ENCODE results near the gene LRRC18.

Gene LRRC18

DNA sequence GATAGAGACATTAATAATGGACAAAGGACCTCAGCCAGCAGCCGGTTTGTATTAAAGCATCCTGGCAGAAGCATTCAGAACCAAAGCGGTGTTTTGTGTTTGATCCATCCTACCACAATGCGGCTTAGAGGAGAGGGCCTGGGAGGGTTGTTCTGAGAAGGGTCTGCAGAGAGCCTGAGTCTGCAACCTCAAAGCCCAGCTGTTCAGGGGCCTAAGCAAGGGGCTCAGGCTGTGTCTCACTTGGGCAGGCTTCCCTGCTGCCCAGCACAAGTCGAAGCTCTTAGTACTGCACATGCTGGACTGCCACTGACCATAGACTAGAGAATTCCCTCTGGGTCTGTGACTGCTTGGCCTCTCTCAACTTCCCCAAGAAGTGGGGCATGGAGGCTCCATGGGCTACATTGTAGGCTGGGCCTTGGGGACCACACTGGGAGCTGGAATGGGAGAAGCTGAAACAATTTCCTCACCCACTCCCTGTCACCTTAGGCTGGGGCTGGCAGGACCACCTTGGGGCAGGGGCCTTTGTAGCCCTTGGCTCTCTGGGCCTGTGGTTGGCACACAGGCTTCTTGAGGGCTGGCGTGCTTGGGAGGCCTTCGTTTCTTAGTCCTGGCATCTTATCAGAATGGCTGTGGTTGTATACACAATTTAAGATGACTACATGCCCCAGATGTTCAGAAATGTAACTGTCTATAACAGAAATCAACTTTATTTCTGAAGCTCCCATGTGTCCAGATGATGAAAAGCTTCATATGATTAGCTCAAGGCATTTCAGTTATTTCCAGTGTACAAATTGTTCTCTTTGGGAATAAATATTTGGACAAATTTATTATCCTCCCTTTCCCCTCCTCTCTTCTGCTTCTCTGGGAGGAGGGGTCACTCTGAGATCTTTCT lies 44.5 kb downstream of the LRRC18 start:
- DNase-seq (ENCODE audit: low spot score in 2 of 2): no peak
- Histone ChIP-seq H3K4me3 (no peak overlapping the region), H3K27me3 (ENCODE audit: low read depth) (no peaks in the 10 kb centered on the region), H3K9me3 (no peaks in the 10 kb centered on the region), H3K36me3 (replicated peaks) (no peaks in the 10 kb centered on the region), H3K4me1 (no peaks in the 10 kb centered on the region)
- in situ Hi-C loops (cut with MboI; ENCODE audit: low sequenced_read_pairs): no loop called here

DNA sequence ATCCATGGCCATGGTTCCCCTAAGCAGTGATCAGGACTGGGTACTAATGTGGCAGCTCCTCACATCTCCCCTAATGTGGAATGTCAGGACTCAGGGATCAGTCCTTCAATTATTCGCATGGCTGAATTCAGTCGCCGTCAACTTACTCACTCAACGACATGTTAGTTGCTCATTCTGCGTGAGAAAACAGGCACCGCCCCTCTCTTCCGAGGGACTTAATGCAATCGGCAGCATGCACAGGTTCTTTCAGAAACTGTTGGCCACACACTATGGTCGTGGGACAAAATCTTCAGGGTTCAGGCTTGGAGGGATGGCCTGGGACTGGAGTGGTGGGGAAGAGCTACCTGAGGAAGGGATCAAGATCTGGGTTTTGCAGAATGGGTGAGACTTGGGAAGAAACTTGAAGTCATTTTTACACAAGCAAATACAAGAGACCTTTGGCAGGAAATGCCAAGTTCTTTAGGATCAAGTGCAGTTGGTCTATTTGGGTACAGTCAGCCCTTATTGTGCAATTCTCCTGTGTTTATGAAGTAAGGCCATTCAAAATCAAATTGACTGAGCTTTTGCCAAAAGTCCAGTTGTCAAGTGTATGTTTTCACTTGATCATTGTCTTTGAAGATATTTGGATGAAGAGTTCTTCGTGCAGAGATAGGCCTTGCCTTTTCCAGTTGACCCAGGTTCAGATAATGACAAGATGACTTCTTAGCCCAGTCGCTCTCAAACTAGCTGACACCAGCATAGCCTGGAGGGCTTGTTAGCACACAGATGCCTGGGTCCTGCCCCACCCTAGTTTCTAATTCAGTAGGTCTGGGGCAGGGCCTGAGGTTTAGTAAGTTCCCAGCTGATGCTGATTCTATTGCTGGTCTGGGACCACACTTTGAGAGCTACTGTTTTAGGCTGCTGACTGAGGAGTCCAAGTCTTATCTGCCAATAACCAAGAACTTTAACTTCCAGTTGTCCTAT lies 48.5 kb downstream of the LRRC18 start:
- no peaks in the 10 kb centered on the region for H3K36me3 ChIP-seq (replicated peaks)

DNA sequence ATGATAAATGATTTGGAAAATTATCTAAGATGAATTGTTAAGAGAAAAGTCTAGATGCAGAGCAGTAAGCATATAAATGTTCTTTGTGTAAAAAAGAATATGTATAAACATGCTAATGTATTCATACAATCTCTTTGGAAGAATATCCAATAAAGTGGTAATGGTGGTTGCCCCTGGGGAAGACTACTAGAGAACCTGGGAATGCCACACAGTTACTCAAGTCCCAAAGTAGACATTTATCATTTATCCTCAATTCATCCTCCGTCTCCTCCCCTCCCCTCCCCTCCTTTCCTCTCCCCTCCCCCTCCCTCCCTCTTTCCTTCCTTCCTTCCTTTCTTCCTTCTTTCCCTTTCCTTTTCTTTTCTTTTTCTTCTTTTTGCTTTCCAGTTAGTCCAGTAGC lies 51.7 kb downstream of the LRRC18 start:
- Histone ChIP-seq H3K4me1 (no peaks in the 10 kb centered on the region), H3K4me3 (no peak overlapping the region), H3K36me3 (replicated peaks) (no peaks in the 10 kb centered on the region), H3K27me3 (ENCODE audit: low read depth) (no peaks in the 10 kb centered on the region), H3K9me3 (no peaks in the 10 kb centered on the region)
- no peak for DNase-seq (ENCODE audit: low spot score in 2 of 2)
- in situ Hi-C loops (cut with MboI; ENCODE audit: low sequenced_read_pairs): no loop called here

More for the DNA sequence above, 48.5 kb downstream of the LRRC18 start:
- H3K4me1 ChIP-seq: no peaks in the 10 kb centered on the region
- H3K4me3 ChIP-seq: no peak overlapping the region
- H3K27me3 ChIP-seq (ENCODE audit: low read depth): no peaks in the 10 kb centered on the region
- no peaks in the 10 kb centered on the region for H3K9me3 ChIP-seq
- in situ Hi-C loops (cut with MboI; ENCODE audit: low sequenced_read_pairs): no loop called here
- DNase-seq (ENCODE audit: low spot score in 2 of 2): no peak

DNA sequence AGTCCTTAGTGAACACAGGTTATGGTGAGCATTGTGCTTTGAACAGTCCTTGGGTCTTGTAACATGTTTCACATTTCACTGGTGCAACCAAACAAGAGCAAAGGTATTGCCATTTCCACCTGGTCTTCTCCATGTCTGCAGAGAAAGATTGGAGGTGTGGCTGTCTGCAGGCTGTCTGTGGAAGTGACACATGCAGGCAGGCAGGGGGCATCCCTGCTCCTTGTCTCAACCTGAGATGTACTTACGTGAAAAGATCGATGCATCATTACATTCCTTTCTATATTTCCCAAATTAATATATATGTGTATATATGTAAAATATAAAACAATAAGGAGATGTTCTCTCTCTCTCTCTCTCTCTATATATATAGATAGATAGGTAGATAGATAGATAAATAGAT lies 54.3 kb downstream of the LRRC18 start:
- in situ Hi-C loops (cut with MboI; ENCODE audit: low sequenced_read_pairs): no loop called here
- Histone ChIP-seq H3K36me3 (replicated peaks) (no peaks in the 10 kb centered on the region), H3K27me3 (ENCODE audit: low read depth) (no peaks in the 10 kb centered on the region), H3K9me3 (no peaks in the 10 kb centered on the region), H3K4me1 (no peaks in the 10 kb centered on the region), H3K4me3 (no peak overlapping the region)
- no peak for DNase-seq (ENCODE audit: low spot score in 2 of 2)

DNA sequence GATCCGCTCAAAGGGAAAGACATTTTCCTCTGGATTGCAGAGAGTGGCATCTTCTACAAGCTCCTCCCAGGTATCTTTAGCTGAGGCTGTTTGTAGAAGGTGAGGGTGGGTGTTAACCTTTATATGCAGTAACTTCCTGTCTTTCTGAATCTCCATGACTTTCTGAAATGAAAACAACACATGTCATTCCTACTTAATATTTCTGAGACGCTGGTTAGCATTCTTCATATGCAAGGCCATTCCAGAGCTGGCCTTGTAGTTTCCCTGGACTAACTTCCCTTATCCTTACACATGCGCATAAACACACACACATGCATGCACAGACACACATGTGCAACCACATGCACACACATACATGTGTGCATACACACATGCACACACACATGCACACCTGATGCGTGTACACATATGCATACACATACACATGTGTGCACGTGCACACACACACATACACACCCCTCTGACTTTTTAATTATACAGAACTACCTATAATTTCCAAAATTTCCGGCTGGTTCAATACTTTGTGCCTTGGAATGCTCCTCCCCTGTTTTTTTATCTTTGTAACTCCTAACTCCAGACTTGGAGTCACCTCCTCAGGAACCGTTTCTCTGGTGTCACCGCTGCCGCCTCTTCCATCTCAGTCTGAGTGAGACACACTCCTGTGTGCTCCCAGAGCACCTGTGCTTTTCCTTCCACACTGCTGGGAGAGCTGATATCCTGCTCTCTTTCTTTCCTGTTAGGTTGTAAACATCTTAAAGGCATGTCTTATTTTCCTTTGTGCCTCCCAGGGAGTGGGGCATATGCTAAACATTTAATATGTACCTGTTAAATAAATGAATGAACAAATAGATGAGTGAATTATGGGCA lies 55.2 kb downstream of the LRRC18 start:
- Histone ChIP-seq H3K36me3 (replicated peaks) (no peaks in the 10 kb centered on the region), H3K4me3 (no peak overlapping the region), H3K27me3 (ENCODE audit: low read depth) (no peaks in the 10 kb centered on the region), H3K9me3 (no peaks in the 10 kb centered on the region), H3K4me1 (no peaks in the 10 kb centered on the region)
- no peak for DNase-seq (ENCODE audit: low spot score in 2 of 2)
- in situ Hi-C loops (cut with MboI; ENCODE audit: low sequenced_read_pairs): no loop called here

DNA sequence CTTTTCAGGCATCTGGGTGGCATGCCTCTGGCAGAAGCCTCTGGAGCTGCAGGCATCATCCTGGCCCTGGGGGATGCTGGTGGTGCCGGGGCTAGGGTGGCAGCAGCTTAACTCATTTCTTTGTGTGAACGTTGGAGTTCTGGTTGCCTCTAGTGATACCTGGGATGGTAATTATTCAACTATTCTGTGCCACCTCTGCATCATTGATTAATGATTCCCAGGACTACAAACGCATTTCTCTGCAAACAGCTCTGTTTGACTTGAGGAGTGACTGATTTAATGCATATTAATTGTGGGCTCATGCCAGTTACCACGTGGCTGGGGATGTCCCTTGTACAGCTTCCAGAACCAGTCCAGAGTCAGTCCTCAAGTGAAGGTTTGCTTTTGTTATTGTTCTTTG lies 55.9 kb downstream of the LRRC18 start:
- H3K36me3 ChIP-seq (replicated peaks): no peaks in the 10 kb centered on the region
- in situ Hi-C loops (cut with MboI; ENCODE audit: low sequenced_read_pairs): no loop called here
- no peak for DNase-seq (ENCODE audit: low spot score in 2 of 2)
- H3K27me3 ChIP-seq (ENCODE audit: low read depth): no peaks in the 10 kb centered on the region
- no peaks in the 10 kb centered on the region for H3K4me1 ChIP-seq
- H3K9me3 ChIP-seq: no peaks in the 10 kb centered on the region
- H3K4me3 ChIP-seq: no peak overlapping the region

DNA sequence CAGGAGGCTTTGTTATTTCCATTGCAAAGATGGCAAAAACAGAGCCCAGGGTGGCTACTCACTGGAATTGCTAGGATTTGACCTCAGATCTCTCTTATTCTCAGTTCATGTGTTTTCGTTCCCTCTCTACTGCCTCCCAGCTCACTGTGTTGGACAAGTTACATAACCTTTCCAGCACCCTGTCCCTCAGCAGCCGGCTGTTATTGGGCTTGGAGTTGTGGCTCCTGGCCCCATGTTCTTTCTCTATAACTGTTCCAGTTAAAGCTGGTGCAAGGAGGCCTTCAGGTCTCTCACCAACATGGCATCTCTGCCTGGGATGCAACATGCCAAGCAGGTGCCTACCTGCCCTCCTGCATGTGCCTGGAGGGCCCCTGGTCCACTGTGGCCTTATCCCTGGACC lies 56.8 kb downstream of the LRRC18 start:
- Histone ChIP-seq H3K36me3 (replicated peaks) (no peaks in the 10 kb centered on the region), H3K9me3 (no peaks in the 10 kb centered on the region), H3K4me3 (no peak overlapping the region), H3K27me3 (ENCODE audit: low read depth) (no peaks in the 10 kb centered on the region), H3K4me1 (no peaks in the 10 kb centered on the region)
- no peak for DNase-seq (ENCODE audit: low spot score in 2 of 2)
- in situ Hi-C loops (cut with MboI; ENCODE audit: low sequenced_read_pairs): no loop called here

DNA sequence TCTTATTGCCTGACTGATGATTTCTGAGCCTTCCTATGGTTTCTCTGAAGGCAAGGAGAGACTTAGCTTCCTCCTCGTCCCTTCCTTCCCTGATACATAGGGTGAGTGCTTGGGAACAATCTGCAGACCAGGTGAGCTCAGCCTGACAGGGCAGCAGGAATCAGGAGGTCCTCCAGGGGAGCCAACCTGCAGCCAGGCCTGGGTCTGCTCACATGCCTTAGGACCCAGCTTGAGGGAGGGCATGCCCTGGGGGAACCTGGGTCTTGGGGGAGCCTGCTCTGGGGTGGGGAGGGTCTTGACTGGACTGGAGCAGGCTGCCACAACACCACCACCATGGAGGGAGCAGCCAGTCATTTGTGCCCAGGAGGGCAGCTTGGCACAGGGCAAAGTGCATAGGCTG lies 57.7 kb downstream of the LRRC18 start:
- H3K4me1 ChIP-seq: no peaks in the 10 kb centered on the region
- no peak overlapping the region for H3K4me3 ChIP-seq
- no peaks in the 10 kb centered on the region for H3K36me3 ChIP-seq (replicated peaks)
- no peaks in the 10 kb centered on the region for H3K27me3 ChIP-seq (ENCODE audit: low read depth)
- DNase-seq (ENCODE audit: low spot score in 2 of 2): no peak
- in situ Hi-C loops (cut with MboI; ENCODE audit: low sequenced_read_pairs): no loop called here
- no peaks in the 10 kb centered on the region for H3K9me3 ChIP-seq

DNA sequence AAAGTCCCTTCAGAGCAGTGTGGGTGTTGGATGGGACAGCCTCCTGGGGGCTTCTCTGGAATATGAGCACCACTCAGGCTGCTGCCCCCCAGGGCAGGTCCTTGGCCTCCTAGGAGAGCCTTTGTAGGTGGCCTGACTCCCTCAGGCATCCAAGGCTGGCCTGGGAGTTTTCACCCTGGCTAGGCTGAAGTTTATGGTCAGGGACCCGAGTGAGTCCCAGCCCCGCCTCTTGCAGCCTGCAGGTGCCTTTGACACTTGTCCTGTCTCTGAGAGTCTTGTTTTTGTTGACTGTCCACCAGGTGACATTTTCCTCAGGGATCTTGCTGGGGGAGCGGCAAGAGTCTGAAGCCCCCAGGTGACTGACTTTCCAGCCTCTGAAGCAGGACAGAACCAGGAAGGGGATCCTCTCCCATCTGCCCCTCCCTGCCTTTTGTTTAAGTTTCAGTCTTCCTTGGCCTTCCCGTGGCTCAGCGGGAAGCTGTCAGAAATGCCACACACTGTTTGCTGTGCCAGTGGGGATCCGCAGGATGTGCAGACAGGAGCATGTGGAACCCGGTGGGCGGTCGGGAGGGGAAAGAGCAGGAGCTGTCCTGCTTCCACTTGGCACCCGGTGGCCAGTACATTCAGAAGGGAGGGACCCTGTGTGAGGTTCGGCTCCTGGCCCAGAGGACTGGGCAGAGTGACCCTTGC lies 59.5 kb downstream of the LRRC18 start:
- no peak for DNase-seq (ENCODE audit: low spot score in 2 of 2)
- in situ Hi-C loops (cut with MboI; ENCODE audit: low sequenced_read_pairs): no loop called here
- no peaks in the 10 kb centered on the region for H3K4me1 ChIP-seq
- no peak overlapping the region for H3K4me3 ChIP-seq
- H3K36me3 ChIP-seq (replicated peaks): no peaks in the 10 kb centered on the region
- no peaks in the 10 kb centered on the region for H3K27me3 ChIP-seq (ENCODE audit: low read depth)
- H3K9me3 ChIP-seq: no peaks in the 10 kb centered on the region

DNA sequence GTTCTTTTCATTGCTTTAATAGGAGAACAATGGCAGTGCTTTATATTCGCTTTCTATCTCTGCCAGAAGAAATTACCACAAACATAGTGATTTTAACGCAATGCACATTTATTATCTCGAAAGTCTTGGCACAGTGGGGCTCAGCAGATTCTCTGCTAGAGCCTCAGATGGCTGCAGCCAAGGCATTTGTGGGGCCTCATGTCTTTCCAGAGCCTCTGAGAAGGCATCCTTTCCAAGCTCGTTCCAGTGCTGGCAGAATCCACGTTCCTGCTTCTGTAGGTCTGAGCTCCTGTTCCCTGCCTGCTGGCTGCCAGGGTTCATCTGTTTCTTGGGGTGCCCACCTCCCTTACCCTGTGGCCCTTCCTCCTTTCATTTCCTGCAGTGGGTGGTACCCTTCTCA lies 60.2 kb downstream of the LRRC18 start:
- Histone ChIP-seq H3K4me3 (no peak overlapping the region), H3K4me1 (no peaks in the 10 kb centered on the region), H3K9me3 (no peaks in the 10 kb centered on the region), H3K36me3 (replicated peaks) (no peaks in the 10 kb centered on the region), H3K27me3 (ENCODE audit: low read depth) (no peaks in the 10 kb centered on the region)
- in situ Hi-C loops (cut with MboI; ENCODE audit: low sequenced_read_pairs): no loop called here
- no peak for DNase-seq (ENCODE audit: low spot score in 2 of 2)

DNA sequence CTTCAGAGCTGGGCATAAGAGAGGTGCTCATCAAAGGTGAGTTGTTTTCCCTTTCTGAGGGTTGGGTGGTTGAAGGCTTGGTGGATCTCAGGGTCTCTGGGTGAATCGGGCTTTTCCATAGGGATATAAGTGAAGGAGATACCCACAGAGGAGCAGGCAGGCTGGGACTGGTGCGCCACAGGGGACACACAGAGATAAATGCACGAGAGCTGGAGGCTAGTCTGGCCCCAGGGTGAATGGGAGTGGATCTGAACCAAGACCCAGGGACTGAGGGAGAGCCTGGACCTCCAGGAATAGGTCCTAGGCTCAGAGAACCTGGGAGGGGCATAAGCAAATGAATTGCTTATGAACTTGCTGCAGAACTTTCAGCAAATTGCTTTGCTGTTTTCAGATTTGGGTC lies 61.5 kb downstream of the LRRC18 start:
- no peaks in the 10 kb centered on the region for H3K4me1 ChIP-seq
- no peak for DNase-seq (ENCODE audit: low spot score in 2 of 2)
- in situ Hi-C loops (cut with MboI; ENCODE audit: low sequenced_read_pairs): no loop called here
- H3K4me3 ChIP-seq: no peak overlapping the region
- no peaks in the 10 kb centered on the region for H3K36me3 ChIP-seq (replicated peaks)
- no peaks in the 10 kb centered on the region for H3K9me3 ChIP-seq
- no peaks in the 10 kb centered on the region for H3K27me3 ChIP-seq (ENCODE audit: low read depth)

DNA sequence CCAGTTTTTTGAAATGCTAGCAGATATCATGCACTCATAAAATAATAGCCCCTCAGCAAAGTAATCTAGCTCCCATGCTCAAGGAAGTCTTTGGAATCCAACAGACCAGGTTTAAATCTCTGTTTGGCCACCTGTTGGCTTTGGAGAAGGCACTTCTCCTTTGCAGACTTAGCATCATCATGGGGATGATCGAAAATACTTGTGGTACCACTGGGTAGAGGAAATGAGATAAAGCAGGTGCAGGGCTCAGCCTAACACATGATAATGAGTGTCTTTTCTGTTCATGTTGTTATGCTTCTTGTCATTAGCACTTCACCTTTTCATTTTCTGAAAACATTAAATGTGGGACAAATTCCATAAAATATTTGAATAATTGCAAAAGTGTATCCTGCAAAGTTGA lies 67.4 kb downstream of the LRRC18 start:
- H3K4me3 ChIP-seq: no peak overlapping the region
- in situ Hi-C loops (cut with MboI; ENCODE audit: low sequenced_read_pairs): no loop called here
- no peaks in the 10 kb centered on the region for H3K9me3 ChIP-seq
- H3K36me3 ChIP-seq (replicated peaks): no peaks in the 10 kb centered on the region
- DNase-seq (ENCODE audit: low spot score in 2 of 2): no peak
- no peaks in the 10 kb centered on the region for H3K4me1 ChIP-seq
- H3K27me3 ChIP-seq (ENCODE audit: low read depth): no peaks in the 10 kb centered on the region

Measured in HAP-1 (cell line).